Parathyroid adenoma (tissue), 2 donors: ENCODE results near the gene CATSPER4.

Source experiments
- H2AFZ ChIP-seq: fragments of 300-600 bp; sonication (generic); one replicate; pipeline ENCODE4 v1.7.0; 2017; ENCODE audit warnings: antibody characterized with exemption, mild to moderate bottlenecking
- H3K27ac ChIP-seq: fragments of 300-600 bp; sonication (generic); one replicate; pipeline ENCODE4 v1.7.0; 2017
- H3K27me3 ChIP-seq: fragments of 300-600 bp; sonication (generic); one replicate; pipeline ENCODE4 v1.7.0; 2017; ENCODE audit warnings: low read length; ENCODE audit not compliant: control insufficient read depth, insufficient read depth
- H3K36me3 ChIP-seq: fragments of 300-600 bp; sonication (generic); one replicate; pipeline ENCODE4 v1.7.0; 2017; ENCODE audit warnings: low read length; ENCODE audit not compliant: control insufficient read depth, insufficient read depth
- H3K4me1 ChIP-seq: fragments of 300-600 bp; sonication (generic); one replicate; pipeline ENCODE4 v1.7.0; 2017; ENCODE audit warnings: control low read depth
- H3K4me2 ChIP-seq: fragments of 300-600 bp; sonication (generic); one replicate; pipeline ENCODE4 v1.7.0; 2017; ENCODE audit warnings: low read length
- H3K4me3 ChIP-seq: fragments of 300-600 bp; sonication (generic); one replicate; pipeline ENCODE4 v1.7.0; 2017; ENCODE audit warnings: low read depth, low read length
- H3K79me2 ChIP-seq: fragments of 300-600 bp; sonication (generic); one replicate; pipeline ENCODE4 v1.7.0; 2017; ENCODE audit warnings: control low read depth
- H3K9ac ChIP-seq: fragments of 300-600 bp; sonication (generic); one replicate; pipeline ENCODE4 v1.7.0; 2017; ENCODE audit warnings: mild to moderate bottlenecking
- H3K9me3 ChIP-seq: fragments of 300-600 bp; sonication (generic); one replicate; pipeline ENCODE4 v1.7.0; 2017; ENCODE audit warnings: low read length; ENCODE audit not compliant: control insufficient read depth
- TF ChIP-seq, protein P1 (sequence below): fragments of 300-600 bp; sonication (generic); IDR thresholded peaks from one replicate; pipeline ENCODE4 v1.7.0; 2017; ENCODE audit warnings: antibody characterized with exemption, mild to moderate bottlenecking
- donor health status: primary hyperparathyroidism.

The CATSPER4 gene

DNA sequence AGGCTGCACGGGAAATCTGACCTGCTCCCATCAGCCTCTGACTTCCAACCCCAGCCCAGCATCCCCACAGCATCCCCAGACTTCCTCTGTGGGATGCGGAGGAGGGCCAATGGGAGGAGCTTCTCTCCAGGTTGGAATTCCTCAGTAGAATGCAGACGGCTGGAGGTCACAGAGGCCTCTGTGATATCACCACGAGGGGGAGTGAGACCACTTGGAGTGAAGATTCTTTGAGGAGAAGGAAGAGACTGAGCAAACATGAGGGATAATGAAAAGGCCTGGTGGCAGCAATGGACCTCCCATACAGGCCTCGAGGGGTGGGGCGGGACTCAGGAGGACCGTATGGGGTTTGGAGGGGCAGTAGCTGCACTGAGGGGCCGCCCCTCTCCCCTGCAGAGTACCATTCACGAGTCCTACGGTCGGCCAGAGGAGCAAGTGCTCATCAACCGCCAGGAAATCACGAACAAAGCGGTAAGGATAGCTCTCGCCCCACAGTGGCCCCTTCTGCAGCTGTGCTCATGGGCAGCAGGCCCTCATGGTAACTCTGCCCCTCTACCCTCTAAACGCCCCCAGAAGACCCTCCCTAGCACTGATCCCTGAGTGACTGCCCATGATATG is at the start of gene CATSPER4:
Gene CATSPER4 (plus strand): TSS at position 230 of the 615 bp plus-strand sequence. CDS start 26 bp downstream, at position 256.
- H3K27ac ChIP-seq: no peak within 1 kb of the TSS
- H3K9me3 ChIP-seq: no peaks in the 10 kb centered on the region
- H3K4me2 ChIP-seq: no peak within 1 kb of the TSS
- H3K79me2 ChIP-seq: no peaks in the 10 kb centered on the region
- H3K4me1 ChIP-seq: no peaks in the 10 kb centered on the region
- TF ChIP-seq, protein P1, sequence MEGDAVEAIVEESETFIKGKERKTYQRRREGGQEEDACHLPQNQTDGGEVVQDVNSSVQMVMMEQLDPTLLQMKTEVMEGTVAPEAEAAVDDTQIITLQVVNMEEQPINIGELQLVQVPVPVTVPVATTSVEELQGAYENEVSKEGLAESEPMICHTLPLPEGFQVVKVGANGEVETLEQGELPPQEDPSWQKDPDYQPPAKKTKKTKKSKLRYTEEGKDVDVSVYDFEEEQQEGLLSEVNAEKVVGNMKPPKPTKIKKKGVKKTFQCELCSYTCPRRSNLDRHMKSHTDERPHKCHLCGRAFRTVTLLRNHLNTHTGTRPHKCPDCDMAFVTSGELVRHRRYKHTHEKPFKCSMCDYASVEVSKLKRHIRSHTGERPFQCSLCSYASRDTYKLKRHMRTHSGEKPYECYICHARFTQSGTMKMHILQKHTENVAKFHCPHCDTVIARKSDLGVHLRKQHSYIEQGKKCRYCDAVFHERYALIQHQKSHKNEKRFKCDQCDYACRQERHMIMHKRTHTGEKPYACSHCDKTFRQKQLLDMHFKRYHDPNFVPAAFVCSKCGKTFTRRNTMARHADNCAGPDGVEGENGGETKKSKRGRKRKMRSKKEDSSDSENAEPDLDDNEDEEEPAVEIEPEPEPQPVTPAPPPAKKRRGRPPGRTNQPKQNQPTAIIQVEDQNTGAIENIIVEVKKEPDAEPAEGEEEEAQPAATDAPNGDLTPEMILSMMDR: peak; percentile 41
- H3K4me3 ChIP-seq: no peak within 1 kb of the TSS
- no peak within 1 kb of the TSS for H2AFZ ChIP-seq
- no peaks in the 10 kb centered on the region for H3K27me3 ChIP-seq
- H3K9ac ChIP-seq: no peak within 1 kb of the TSS
- no peaks in the 10 kb centered on the region for H3K36me3 ChIP-seq

DNA sequence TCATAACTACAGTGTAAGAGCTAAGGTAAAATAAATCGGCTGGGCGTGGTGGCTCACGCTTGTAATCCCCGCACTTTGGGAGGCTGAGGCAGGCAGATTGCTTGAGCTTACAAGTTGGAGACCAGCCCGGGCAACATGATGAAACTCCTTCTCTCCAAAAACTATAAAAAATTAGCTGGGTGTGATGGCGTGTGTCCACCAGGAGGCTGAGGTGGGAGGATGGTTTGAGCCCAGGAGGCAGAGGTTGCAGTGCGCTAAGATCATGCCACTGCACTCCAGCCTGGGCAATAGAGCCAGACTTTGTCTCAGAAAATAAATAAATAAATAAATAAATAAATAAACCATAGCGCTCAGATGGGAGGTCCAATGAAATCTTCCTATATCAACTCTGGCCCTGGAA is 48.2 kb upstream of the CATSPER4 start:
- Histone ChIP-seq H3K9ac (no peak overlapping the region), H3K4me1 (no peaks in the 10 kb centered on the region), H3K36me3 (no peaks in the 10 kb centered on the region), H3K4me2 (no peak overlapping the region), H3K4me3 (no peak overlapping the region), H3K9me3 (no peaks in the 10 kb centered on the region), H3K27ac (no peak overlapping the region), H3K79me2 (no peaks in the 10 kb centered on the region), H3K27me3 (no peaks in the 10 kb centered on the region), H2AFZ (no peak overlapping the region)
- TF ChIP-seq, protein P1: no peak

DNA sequence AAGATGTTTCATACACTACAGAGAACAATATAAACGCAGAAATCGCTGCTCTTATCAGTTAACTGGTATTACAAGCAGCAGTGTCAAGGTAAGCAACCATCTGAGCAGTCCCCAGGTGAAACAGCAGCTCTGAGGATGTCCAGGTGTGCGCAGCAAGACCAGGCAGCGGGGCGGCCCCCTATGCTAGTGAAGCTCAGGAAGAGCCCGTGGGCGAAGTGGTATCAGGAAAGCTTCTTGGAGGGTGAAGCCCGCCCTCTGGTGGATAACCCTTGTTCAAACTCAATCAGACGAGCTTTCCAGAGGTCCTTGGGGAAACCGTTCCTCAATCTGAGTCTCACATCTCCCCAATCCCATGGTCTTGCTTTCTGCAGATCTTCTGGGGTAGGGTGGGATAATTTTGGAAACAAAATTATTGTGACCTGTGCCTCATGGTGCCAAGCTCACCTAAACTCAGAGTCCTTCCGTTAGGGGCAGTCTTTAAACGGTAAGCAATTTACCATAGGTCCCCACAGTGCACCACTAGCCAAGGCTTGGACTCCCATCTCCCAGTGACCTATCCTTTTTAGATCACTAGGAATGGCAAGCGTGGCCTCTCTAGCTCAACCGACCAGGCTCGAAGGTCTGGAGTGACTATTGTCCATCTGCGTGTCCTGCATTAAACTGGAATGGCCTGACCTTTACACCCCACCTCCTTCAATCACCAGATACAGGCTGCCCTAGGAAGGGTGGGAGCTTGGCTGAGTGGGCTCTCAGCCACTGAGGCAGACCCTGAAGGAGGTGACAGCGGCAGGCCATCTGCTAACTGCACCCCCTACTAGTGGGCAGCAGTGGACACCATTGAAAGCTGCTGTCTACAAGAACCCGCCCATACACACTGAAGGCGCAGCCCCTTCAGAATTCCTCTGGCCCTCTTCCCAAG is 45.1 kb upstream of the CATSPER4 start:
- no peaks in the 10 kb centered on the region for H3K4me1 ChIP-seq
- H3K27me3 ChIP-seq: no peaks in the 10 kb centered on the region
- peak overlapping the region; percentile 30 for H3K4me2 ChIP-seq
- no peak overlapping the region for H3K4me3 ChIP-seq
- peak overlapping the region; percentile 16 for H2AFZ ChIP-seq
- TF ChIP-seq, protein P1: peak; percentile 58
- no peak overlapping the region for H3K27ac ChIP-seq
- no peak overlapping the region for H3K9ac ChIP-seq
- no peaks in the 10 kb centered on the region for H3K79me2 ChIP-seq
- no peaks in the 10 kb centered on the region for H3K9me3 ChIP-seq
- H3K36me3 ChIP-seq: no peaks in the 10 kb centered on the region

DNA sequence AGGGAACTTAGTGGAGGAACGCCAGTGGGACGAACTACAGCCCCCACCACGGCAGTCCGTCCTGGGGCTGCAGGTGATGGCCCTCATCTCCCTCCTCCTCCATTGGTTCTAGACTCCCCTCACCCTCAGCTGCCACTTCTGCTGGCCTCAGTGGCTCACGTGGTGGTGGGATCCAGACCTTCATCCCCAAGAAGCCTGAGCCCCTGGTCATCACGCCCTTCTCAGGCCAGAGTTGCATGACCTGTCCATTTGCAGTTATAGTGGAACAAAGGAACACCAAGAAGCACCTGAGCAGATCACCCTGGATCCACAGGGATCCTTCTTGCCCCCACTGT is 44.5 kb upstream of the CATSPER4 start:
- Histone ChIP-seq H2AFZ (no peak overlapping the region), H3K79me2 (no peaks in the 10 kb centered on the region), H3K9ac (no peak overlapping the region), H3K36me3 (no peaks in the 10 kb centered on the region), H3K4me2 (no peak overlapping the region), H3K27ac (no peak overlapping the region), H3K4me3 (no peak overlapping the region), H3K27me3 (no peaks in the 10 kb centered on the region), H3K4me1 (no peaks in the 10 kb centered on the region), H3K9me3 (no peaks in the 10 kb centered on the region)
- TF ChIP-seq, protein P1: no peak
